ENCODE data around the gene KLK2.
A peak's percentile ranks its signal among the peaks of the same experiment; 100 is the strongest.

KLK2 gene

DNA sequence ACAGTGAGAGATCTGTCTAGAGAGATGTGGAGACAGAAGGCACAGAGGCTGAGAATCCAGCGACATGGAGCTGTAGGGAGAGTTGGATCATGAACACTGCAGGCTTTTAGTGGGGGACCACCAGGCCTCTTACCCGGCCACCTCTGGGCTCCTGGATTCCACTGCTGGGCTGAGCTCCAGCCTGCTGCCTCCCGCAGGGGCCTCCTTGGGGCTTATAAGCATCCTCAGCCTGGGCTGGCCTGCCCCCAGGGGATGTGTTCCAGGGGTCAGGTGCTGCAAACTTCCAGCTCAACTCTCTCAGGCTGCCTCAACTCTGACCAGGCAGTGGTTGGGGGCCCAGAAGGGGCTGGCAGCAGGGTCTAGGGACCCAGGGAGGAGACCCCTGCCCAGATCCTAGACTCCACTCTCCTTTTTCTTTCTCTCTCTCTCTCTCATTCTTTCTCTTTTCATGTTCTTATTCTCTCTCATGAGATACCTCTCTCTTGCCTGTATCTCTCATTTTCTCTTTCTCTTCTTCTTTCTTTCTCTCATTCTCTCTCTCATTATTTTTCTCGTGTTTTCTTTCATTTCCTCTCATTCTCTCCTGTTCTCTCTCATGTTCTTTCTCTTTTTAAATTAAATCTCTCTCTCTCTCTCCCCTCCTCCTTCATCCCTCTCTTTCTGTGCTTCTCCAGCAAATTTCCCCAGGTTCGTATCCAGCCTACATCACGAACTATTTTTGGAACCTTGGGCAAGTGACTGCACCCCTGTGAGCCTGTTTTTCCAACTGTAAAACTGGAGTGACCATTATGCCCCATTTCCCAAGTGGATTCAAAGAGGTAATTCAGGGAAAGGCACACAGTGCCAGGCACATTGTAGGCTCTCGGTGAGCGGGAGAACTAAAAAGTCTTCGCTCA is 38.2 kb downstream of the KLK2 start, which contains the start of gene KLK4:
TSS of gene KLK4 (minus strand) at position 190 of the 896 bp plus-strand sequence. CDS start 657 bp downstream, outside the sequence.
- H3K4me3 ChIP-seq (ENCODE audit: low read depth, low read length), result no peak within 1 kb of the TSS
- TF ChIP-seq, protein P1, sequence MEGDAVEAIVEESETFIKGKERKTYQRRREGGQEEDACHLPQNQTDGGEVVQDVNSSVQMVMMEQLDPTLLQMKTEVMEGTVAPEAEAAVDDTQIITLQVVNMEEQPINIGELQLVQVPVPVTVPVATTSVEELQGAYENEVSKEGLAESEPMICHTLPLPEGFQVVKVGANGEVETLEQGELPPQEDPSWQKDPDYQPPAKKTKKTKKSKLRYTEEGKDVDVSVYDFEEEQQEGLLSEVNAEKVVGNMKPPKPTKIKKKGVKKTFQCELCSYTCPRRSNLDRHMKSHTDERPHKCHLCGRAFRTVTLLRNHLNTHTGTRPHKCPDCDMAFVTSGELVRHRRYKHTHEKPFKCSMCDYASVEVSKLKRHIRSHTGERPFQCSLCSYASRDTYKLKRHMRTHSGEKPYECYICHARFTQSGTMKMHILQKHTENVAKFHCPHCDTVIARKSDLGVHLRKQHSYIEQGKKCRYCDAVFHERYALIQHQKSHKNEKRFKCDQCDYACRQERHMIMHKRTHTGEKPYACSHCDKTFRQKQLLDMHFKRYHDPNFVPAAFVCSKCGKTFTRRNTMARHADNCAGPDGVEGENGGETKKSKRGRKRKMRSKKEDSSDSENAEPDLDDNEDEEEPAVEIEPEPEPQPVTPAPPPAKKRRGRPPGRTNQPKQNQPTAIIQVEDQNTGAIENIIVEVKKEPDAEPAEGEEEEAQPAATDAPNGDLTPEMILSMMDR (IDR thresholded peaks at IDR 0.05; ENCODE audit: borderline replicate concordance, insufficient read depth, low read depth, low read length), result no peak

DNA sequence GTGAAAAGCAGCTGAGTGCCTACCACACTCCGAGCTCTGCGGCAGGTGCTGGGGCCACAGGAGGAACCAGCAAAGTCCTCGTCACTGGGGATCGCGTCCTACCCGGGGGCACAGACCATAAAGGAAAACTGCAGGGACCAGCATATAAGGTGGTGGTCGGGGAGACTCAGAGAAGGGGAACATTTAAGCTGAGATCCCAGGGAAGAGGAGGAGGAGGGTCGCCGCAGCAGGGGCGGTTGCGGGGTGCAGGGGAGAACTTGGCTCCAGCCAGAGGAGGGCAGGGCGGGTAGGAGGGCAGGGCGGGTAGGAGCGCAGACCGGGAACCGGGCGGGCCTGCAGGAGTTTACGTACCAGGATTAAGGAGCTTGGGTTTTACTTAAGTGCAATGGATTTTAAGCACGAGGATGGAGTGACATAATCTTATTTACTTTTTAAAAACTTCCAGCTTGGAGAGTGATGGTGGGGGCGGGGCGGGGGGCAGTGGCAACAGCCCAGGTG is 38.9 kb downstream of the KLK2 start:
- H3K4me3 ChIP-seq (ENCODE audit: low read depth, low read length), result no peak overlapping the region
- TF ChIP-seq, protein P1 (IDR thresholded peaks at IDR 0.05; ENCODE audit: borderline replicate concordance, insufficient read depth, low read depth, low read length), result no peak

DNA sequence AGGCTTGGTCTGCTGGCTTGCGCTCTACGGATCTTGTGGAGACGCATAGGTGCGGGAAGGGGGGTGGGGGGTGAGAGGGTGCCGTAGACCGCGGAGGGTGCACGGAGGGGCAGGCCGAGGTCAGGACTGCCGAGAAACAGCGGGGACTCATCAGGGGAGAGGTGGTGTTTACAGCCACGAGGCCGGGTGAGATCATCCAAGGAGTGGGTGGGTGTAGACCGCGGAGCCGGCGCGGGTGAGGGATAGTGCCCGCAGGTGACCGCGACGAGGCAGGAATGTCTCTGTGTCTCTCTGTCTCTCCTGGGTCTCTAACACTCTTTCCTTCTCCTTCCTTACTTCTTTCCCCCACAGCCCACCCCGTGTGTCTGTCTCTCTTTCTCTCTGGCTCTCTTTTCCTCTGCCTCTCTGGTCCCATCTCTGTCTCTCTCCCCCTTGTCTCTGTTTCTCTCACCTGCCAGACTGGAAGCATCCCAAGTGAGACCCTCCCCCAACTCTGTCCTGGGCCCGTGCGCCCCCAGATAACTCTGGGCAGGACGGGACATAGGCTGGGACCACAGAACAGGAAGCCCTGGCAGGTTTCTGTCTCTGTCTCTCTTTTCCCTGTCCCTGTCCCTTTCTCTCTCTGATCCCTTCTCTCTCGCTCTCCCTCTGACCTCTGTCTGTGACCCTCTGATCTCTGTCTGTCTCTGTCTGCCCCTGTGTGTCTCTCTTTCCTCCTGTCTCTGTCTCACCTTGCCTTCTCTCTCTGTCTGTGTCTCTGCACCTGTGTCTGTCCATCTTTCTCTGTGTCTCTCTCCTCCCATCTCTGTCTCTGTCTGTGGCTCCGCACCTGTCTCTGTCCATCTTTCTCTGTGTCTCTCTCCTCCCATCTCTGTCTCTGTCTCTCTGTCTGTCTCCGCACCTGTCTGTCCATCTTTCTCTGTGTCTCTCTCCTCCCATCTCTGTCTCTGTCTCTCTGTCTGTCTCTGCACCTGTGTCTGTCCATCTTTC is 39.8 kb downstream of the KLK2 start:
- no peak overlapping the region for H3K4me3 ChIP-seq (ENCODE audit: low read depth, low read length)

DNA sequence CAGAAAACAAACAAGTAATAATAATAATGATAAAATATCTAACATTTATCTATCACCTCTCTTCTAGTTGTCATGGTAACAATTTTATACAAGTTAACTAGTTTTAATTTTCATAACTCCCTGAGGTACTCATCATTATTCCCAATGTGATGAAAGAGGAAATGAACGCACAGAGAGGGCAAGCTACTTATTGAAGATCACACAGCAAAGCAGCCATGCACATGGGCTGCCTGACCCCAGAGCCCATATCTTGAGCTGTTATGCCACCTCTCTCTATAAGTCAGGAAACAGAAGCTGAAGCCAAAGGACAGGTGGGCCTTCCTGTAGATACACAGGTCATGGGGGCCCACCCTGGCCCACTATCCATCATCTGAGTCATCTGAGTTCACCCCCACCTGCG is 42.8 kb downstream of the KLK2 start:
- H3K4me3 ChIP-seq (ENCODE audit: low read depth, low read length), result no peak overlapping the region
- TF ChIP-seq, protein P1 (IDR thresholded peaks at IDR 0.05; ENCODE audit: borderline replicate concordance, insufficient read depth, low read depth, low read length), result no peak

More for the DNA sequence above, 39.8 kb downstream of the KLK2 start:
- TF ChIP-seq, protein P1 (IDR thresholded peaks at IDR 0.05; ENCODE audit: borderline replicate concordance, insufficient read depth, low read depth, low read length), result no peak

DNA sequence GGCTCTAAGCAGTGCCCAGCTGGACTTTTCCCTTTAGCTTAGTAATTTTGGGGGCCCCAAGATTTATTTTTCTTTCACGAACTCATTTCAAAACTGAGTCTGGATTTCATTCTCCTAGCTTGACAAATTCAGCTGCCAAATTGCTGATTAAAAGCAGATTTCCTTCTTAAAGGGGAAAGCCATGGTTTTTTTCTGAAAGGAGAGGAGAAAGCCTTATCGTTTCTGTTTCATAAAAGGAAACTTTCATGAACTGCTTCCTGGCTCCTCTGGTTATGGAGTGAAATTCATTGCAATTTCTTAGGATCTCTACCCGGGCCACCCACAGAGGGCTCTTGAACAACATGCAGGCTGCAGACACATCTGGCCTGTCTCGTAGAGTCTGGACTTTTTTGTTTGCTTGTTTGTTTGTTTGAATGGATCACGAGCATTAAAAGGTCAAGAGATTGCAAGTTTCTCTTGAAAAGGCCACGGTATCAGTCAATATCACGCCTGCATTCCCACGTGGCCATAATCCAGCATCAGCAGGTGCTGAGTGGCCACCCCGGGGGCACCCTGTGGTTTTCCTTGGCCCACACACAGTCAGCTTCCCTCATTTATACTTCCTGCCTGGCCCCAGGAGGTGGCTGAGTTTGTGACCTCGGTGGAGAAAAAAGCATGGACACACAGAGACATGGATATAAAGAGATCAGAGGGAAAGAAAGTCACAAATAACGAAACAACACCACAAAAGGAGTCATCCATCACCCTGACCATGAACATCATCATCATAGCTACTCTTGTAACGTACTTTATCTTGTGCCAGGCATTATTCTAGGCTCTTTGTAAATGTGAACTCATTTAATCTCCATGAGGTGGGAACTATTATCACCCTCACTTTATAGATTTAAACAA is 48.4 kb downstream of the KLK2 start:
- TF ChIP-seq, protein P1 (IDR thresholded peaks at IDR 0.05; ENCODE audit: borderline replicate concordance, insufficient read depth, low read depth, low read length), result no peak
- H3K4me3 ChIP-seq (ENCODE audit: low read depth, low read length), result no peak overlapping the region

DNA sequence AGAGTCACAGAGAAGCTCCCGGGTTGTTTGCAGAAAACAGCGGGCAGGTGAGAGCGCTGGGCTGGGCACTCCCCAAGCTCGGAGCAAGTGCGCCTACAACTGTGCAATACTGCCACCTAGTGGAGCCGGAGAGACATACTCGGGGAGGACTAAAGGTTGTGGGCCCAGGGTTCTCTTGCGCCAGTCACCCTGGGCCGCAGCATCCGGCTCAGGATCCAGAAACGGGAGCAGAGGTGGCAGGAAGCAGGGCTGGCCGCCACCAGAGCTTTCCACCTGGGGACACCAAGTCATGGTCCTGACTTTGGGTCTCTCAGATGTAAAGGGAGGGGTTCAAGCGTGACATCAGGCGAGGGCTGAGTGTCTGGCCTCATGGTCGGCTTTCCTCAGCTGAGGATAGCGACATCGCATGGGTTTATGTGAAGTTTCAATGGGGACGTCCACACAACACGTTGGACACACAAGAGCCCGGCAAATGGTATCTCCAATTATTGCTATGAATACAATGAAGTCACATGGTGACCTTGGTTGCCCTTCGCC is 49.1 kb downstream of the KLK2 start:
- TF ChIP-seq, protein P1 (IDR thresholded peaks at IDR 0.05; ENCODE audit: borderline replicate concordance, insufficient read depth, low read depth, low read length), result peak; percentile 87
- no peak overlapping the region for H3K4me3 ChIP-seq (ENCODE audit: low read depth, low read length)

Data from GM12875 (cell line).